D341Med (cell line): Measurements from ENCODE around the gene TECR.

Experiments used
- DNase-seq: peaks from one replicate; pipeline ENCODE4 v3.0.0; 2012; ENCODE audit warnings: low spot score

The TECR gene

GRCh38 chr19:14510311-14511228 is 18.8 kb upstream of the TECR start:
- DNase-seq: no peak

DNA sequence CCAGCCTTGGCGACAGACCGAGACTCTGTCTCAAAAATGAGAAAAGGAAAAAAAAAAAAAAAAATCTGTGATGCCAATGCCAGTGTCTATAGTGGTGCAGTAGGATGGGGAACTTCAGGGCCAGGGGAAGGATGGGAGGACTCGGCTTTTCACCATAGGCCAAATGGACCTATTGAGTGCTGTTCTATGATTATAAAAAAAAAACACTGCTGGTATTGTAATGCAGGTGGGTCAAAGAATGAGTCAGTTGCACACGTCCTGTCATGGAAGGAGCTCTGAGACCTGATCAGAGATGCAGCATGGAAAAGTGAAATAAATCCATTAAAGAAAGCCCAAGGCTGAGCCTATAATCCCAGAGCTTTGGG is 18.2 kb upstream of the TECR start:
- no peak for DNase-seq

- DNase-seq: no peak
Measured at GRCh38 chr19:14512406-14512961, 16.9 kb upstream of the TECR start.

DNA sequence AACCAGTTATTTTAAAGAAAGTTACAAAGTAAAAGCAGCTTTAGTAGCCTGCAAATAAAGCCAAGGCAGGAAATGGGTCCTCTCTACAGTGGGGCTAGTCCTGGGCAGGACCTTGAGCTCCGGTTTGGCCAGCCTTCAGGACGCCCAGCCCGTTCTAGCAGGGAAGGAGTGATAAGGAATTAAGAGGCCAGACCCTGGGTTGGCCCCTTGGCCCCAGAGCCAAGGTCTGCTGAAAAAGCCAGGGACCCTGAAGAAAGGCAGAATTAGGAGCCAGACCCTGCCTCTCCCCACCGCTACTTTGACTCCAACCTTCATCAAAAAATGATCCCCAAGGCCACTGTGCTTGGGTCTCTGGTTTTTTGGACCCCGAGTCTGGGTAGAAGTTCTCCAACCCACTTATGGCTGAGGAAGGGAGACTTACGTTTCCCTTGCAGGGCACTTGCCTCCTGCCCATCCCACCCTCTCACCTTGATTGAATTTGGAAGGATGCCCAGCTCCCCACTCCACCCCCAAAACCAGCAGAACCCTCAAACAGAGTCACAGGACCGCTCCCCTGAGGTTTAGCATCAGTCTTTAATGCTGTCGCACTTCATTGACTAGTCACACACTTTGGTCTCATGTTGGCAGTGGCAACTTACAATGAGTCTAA is 15.1 kb upstream of the TECR start:
- DNase-seq: no peak

DNA sequence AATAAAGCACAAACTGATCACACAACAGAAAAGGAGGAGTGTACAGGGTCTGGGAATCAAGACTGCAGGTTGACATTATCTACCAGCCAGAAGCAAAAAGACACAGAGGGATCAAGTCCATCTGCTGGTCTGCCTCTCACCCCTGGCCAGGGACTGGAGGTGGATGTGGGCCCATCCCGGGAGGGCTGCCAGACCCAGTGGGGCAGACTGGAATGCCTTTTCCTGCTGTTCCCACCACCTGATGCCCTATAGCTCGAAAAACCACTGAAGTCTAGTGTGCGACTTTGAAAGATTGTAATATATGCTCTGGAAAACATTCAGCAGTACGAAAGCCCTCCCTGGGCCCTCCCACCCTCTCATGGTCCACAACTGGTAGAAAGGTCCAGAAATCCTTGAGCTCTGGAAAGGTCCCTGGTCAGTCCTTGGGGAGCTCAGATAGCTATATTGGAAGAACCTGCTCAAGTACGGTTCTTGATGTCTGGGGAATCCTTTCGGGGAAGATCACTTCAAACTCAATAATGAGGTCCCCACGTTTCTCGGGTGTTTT is 13.8 kb upstream of the TECR start:
- DNase-seq: no peak

- DNase-seq: peak; percentile 45
Measured at GRCh38 chr19:14516048-14516534, 13.3 kb upstream of the TECR start.

- DNase-seq: no peak
Measured at GRCh38 chr19:14516746-14517438, 12.5 kb upstream of the TECR start.

- no peak for DNase-seq
Measured at GRCh38 chr19:14517446-14517839, 12.0 kb upstream of the TECR start.

GRCh38 chr19:14517840-14518505 is 11.4 kb upstream of the TECR start, which contains the start of gene DNAJB1:
DNAJB1 (minus strand) TSS chr19:14518397; CDS start chr19:14518349, 48 bp downstream.
- DNase-seq: peak; percentile 86

DNA sequence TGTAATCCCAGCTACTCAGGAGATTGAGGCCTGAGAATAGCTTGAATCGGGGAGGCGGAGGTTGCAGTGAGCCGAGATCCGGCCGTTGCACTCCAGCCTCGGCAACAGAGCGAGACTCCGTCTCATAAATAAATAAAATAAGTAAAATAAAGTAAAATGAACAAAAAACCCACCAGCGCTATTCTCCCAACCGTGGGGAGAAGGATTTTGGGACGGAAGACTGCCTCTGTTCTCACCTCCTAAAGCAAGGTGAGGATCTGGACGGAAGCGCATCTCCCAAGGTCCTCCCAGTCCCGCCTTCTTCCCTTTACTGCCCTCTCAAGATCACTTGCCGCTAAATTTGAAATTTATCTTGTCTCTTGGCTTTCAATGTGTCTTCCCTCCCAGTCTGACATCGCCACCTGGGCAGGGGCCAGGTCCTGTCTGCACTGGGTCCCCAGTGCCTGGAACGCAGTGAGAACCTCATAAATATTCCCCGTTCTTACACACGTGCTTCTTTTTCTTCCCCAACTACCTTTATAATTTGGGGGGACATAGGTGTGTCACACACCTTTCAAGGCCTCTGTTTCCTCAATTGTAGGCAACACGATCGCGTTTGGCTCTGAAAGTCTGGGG is 10.0 kb upstream of the TECR start:
- DNase-seq: no peak

DNA sequence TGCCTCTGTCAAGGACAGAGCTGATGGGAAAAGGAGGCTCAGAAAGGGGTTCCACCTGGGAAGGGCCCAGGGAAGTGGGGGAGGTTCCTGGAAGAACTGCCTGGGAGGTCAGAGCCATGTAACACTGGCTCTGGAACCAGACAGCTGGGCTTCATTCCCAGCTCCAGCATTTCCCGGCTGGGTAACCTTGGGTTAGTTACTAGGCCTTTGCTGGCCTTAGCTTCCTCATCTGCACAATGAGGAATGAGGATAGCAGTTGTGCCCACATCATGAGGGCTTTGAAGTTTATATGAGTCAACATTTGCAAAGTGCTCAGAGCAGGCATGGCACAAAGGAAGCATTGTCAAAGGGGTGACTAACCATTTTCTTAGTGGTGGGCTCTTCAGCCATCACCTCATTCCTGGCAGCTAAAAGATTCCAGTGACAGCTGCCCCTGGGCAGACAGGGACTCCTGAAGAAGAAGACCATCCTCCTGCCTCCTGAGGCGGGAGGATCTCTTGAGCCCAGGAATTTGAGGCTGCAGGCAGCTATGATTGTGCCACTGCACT is 9.5 kb upstream of the TECR start:
- no peak for DNase-seq

DNA sequence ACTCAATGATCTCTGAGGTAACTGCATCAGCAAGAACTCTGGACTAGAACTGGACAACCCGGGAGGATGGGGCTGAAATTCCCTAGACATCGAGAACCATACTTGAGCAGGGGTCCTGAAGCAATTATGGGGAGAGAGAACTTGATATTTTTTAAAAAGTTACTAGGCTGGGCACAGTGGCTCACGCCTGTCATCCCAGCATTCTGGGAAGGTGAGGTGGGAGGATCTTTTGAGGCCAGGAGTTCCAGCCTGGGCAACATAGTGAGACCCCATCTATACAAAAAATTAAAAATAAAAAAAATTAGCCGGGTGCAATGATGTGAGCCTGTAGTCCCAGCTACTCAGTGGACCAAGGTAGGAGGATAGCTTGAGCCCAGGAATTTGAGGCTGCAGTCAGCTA is 8.9 kb upstream of the TECR start:
- DNase-seq: no peak

GRCh38 chr19:14525729-14526128 is 3.7 kb upstream of the TECR start:
- DNase-seq: no peak

DNA sequence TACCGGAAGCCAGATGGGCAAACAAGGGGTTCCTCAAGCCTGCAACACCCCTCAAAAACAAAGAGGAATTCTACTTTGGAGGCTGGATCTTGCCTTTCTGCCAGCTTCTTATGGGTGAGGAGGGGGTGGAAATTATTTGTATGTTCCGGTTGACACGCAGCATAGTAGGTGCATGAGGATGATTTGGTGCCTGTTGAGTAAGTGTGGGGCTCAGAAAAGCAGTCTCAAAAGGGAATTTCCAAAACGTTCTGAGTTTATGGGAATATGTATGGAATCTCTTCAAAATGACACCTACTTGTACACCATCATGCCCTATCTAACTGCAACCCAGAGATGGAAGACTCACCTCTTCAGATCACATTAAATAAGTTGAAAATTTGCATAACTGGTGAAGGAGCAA is 3.0 kb upstream of the TECR start:
- DNase-seq: no peak

DNA sequence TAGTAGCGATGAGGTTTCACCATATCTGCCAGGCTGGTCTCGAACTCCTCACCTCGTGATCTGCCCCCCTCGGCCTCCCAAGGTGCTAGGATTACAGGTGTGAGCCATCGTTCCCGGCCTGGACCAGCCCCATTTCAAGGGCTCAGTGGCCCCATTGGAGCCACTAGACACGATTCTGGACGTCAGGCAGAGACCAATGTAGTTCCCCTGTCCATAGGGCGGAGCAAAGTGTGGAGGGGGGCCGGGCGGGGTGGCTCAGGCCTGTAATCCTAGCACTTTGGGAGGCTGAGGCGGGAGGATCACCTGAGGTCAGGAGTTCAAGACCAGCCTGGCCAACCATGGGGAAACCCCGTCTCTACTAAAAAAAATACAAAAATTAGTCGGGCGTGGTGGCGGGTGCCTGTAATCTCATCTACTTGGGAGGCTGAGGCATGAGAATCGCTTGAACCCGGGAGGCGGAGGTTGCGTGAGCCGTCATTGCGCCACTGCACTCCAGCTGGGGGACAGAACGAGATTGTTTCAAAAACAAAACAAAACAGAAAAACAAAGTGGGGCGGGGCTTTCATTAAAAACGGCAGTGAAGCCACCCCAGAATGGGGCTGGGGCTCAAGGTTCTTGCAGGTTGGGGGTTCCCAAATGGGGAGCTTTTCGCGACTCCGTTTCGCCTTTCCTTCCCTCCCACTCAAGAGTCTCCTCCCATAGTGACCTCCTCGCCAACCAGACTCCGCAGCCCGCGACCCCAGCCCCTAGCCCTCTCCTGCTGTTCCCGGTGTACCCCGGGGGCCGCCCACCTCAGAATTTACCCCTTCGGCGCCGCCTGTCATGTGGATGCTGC is 758 bp upstream of the TECR start:
- no peak for DNase-seq

- DNase-seq: no peak
Measured at GRCh38 chr19:14530005-14530348, 583 bp downstream of the TECR start.

- no peak for DNase-seq
Measured at GRCh38 chr19:14530506-14530905, 1.1 kb downstream of the TECR start.

- no peak for DNase-seq
Measured at GRCh38 chr19:14533450-14533849, 4.1 kb downstream of the TECR start.

DNA sequence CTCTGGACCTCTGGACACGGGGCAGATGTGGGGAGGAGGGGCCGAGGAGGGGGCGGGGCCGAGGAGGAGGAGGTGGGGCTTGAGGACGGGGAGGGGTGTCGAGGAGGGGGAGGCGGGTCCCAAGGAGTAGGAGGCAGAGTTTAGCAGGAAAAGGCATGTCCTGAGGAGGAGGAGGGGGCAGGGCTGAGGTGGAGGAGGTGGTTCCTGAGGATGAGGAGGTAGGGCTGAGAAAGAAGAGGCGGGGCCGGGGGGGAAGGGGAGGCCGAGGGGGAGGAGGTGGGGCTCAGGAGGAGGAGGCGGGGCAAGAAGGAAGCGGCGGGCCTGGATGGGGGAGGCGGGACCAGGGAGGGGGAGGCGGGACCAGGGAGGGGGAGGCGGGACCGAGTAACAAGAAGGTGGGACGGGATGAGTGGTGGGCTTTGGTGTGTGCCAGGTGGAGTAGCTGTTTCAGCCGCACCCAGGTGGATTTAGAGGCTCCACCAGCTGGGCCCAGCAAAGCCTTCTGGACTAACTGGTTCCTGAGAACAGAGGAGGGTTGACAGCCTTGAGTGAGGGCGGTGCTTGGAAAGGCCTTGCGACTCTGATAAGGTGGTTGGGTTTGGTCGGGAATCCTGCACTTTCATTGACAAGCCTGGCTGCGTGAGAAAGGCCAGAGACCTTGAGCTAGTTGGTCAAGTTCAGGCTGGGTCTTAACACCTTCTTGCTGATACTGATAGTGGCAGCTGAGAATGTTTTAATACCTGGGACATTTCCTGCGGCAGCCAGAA is 7.7 kb downstream of the TECR start:
- peak; percentile 72 for DNase-seq
